ENCODE results near the gene ZBP1.

The ZBP1 gene

GRCh38 chr20:57612436-57612835, 7.8 kb downstream of the ZBP1 start:
- no peaks in the 10 kb centered on the region for H3K36me3 ChIP-seq (ENCODE audit: insufficient read depth, low read length)
- H3K27ac ChIP-seq = no peak overlapping the region
- no peaks in the 10 kb centered on the region for H3K9me3 ChIP-seq (ENCODE audit: low read depth, low read length)
- H3K4me3 ChIP-seq = no peak overlapping the region
- no peak overlapping the region for H3K9ac ChIP-seq (ENCODE audit: insufficient read length)
- TF ChIP-seq EZH2 (IDR thresholded peaks at IDR 0.05) = no peak
- DNase-seq (ENCODE audit: low read depth, low spot score) = no peak

DNA sequence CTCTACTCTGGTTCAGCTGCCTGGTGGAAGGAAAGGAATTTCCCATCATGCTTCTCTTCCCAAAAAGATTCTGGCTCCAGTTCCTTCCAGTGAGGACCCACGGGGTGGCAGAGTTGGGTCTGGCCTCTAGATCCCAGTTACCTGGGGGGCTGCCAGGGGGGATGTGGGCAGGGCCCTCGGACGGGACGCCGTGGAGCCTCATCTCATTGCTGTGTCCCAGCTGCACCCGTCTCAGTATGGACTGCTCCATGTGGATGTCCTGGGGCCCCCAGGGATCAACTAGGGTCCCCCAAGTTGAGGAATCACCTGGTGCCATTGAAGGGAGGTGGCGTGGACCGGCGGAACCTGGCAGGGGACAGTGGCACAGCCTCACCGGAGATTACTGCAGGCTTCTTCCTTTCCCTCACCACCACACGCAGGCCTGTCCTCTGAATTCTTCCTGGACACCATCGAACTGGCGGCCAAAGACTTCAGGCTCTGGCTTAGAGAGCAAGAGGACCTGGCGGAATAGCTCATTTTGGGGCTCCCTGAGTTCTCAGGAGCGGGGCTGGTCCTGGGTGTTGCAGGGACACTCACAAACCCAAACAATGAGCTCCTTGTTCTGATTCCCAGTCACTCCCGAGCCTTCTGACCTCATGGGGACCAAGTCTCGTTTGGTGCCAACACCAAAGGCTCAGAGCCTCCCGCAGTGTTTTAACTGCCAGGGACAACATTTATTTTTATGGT, 8.5 kb downstream of the ZBP1 start:
- no peak overlapping the region for H3K4me3 ChIP-seq
- H3K9ac ChIP-seq (ENCODE audit: insufficient read length) = no peak overlapping the region
- no peaks in the 10 kb centered on the region for H3K9me3 ChIP-seq (ENCODE audit: low read depth, low read length)
- DNase-seq (ENCODE audit: low read depth, low spot score) = no peak
- H3K36me3 ChIP-seq (ENCODE audit: insufficient read depth, low read length) = no peaks in the 10 kb centered on the region
- TF ChIP-seq FOXP2 (optimal IDR thresholded peaks at IDR 0.05; ENCODE audit: control extremely low read depth, extremely low read length, insufficient read depth) = no peak
- no peak for TF ChIP-seq POLR2AphosphoS5 (IDR thresholded peaks at IDR 0.05; ENCODE audit: borderline replicate concordance, low read depth, low read length)
- TF ChIP-seq EZH2 (IDR thresholded peaks at IDR 0.05) = no peak
- H3K27ac ChIP-seq = no peak overlapping the region

DNA sequence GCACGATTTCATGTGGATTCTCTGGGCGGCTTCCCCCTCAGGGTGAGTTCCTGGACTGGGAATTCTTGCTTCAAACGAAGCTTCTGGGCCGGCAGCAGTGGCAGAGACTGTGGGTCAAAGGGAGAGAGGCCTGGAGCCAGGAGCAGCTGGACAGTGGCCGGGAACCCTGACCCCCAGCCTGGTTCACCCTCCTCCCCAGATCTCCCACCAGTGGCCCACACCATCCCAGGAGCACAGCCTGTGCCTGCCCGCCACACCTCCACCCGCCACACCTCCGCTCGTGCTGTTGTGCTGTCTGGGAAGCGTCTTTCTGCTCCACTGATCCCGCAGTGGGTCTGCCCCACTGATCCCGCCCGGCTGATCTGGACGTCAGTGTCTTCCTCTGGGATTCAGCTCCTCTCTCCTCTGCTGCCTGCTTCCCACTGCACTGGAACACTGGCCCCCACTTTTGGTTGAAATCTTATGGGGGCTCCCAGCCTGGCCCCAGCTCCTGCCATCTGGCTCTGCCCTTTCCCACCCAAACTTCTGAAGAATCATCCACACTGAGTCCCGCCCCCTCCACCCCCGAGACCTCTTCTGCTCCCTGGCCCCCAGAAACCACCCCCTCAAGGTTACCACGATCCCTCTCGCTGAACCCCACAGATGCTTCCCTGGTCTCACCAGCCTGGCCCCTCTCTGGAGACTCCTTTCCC, 9.8 kb downstream of the ZBP1 start:
- H3K27ac ChIP-seq = no peak overlapping the region
- no peak overlapping the region for H3K4me3 ChIP-seq
- H3K9me3 ChIP-seq (ENCODE audit: low read depth, low read length) = no peaks in the 10 kb centered on the region
- H3K9ac ChIP-seq (ENCODE audit: insufficient read length) = no peak overlapping the region
- no peak for TF ChIP-seq POLR2AphosphoS5 (IDR thresholded peaks at IDR 0.05; ENCODE audit: borderline replicate concordance, low read depth, low read length)
- H3K36me3 ChIP-seq (ENCODE audit: insufficient read depth, low read length) = no peaks in the 10 kb centered on the region
- no peak for DNase-seq (ENCODE audit: low read depth, low spot score)

- Histone ChIP-seq H3K36me3 (ENCODE audit: insufficient read depth, low read length) (no peaks in the 10 kb centered on the region), H3K27ac (no peak overlapping the region), H3K9ac (ENCODE audit: insufficient read length) (no peak overlapping the region), H3K9me3 (ENCODE audit: low read depth, low read length) (no peaks in the 10 kb centered on the region), H3K4me3 (no peak overlapping the region)
- DNase-seq (ENCODE audit: low read depth, low spot score) = no peak
- TF ChIP-seq POLR2AphosphoS5 (IDR thresholded peaks at IDR 0.05; ENCODE audit: borderline replicate concordance, low read depth, low read length) (no peak), EZH2 (IDR thresholded peaks at IDR 0.05) (no peak), FOXP2 (optimal IDR thresholded peaks at IDR 0.05; ENCODE audit: control extremely low read depth, extremely low read length, insufficient read depth) (no peak)
Measured at GRCh38 chr20:57609842-57610167, 10.4 kb downstream of the ZBP1 start.

- DNase-seq (ENCODE audit: low read depth, low spot score) = no peak
- no peaks in the 10 kb centered on the region for H3K36me3 ChIP-seq (ENCODE audit: insufficient read depth, low read length)
Measured at GRCh38 chr20:57609086-57609841, 11.0 kb downstream of the ZBP1 start.

DNA sequence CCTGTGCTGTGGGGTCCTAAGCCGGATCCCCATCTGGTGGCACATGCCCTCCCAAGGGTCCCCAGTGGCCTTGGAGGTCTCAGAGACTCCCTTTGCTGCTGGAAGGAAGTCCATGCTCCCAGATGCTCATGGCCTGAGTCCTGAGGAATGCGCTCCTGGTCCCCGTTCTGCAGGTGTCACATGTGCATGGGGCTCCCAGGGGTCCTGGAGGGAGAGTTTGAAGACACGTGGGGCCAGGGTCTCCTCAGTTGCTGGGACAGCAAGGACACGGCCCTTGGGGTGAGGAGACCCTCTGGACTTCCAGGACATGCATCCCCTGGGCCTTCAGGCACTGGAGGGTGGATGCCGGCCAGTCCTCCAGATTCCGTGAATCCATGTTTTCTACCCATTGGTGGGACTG, 11.7 kb downstream of the ZBP1 start:
- no peaks in the 10 kb centered on the region for H3K9me3 ChIP-seq (ENCODE audit: low read depth, low read length)
- H3K27ac ChIP-seq = no peak overlapping the region
- TF ChIP-seq FOXP2 (optimal IDR thresholded peaks at IDR 0.05; ENCODE audit: control extremely low read depth, extremely low read length, insufficient read depth) = no peak
- TF ChIP-seq EZH2 (IDR thresholded peaks at IDR 0.05) = no peak
- no peak for TF ChIP-seq POLR2AphosphoS5 (IDR thresholded peaks at IDR 0.05; ENCODE audit: borderline replicate concordance, low read depth, low read length)

More at GRCh38 chr20:57609086-57609841, 11.0 kb downstream of the ZBP1 start:
- no peak overlapping the region for H3K4me3 ChIP-seq
- TF ChIP-seq EZH2 (IDR thresholded peaks at IDR 0.05) = no peak
- no peak for TF ChIP-seq FOXP2 (optimal IDR thresholded peaks at IDR 0.05; ENCODE audit: control extremely low read depth, extremely low read length, insufficient read depth)
- TF ChIP-seq POLR2AphosphoS5 (IDR thresholded peaks at IDR 0.05; ENCODE audit: borderline replicate concordance, low read depth, low read length) = no peak
- no peak overlapping the region for H3K27ac ChIP-seq
- no peak overlapping the region for H3K9ac ChIP-seq (ENCODE audit: insufficient read length)
- no peaks in the 10 kb centered on the region for H3K9me3 ChIP-seq (ENCODE audit: low read depth, low read length)

DNA sequence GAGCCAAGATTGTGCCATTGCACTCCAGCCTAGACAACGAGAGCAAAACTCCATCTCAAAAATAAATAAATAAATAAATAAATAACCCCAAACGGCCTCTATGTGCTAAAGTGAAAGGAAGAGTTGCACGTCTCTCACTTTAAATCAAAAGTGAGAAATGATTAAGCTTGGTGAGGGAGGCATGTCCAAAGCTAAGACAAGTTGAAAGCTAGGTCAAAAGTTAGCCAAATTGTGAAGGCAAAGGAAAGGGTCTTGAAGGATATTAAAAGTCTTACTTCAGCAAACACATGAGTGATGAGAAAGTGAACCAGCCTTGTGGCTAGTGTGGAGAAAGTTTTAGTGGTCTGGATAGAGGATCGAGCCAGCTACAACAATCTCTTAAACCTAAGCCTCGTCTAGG, 14.3 kb downstream of the ZBP1 start:
- Histone ChIP-seq H3K36me3 (ENCODE audit: insufficient read depth, low read length) (no peaks in the 10 kb centered on the region), H3K27ac (no peak overlapping the region)
- TF ChIP-seq FOXP2 (optimal IDR thresholded peaks at IDR 0.05; ENCODE audit: control extremely low read depth, extremely low read length, insufficient read depth) = no peak
- TF ChIP-seq POLR2AphosphoS5 (IDR thresholded peaks at IDR 0.05; ENCODE audit: borderline replicate concordance, low read depth, low read length) = no peak
- TF ChIP-seq EZH2 (IDR thresholded peaks at IDR 0.05) = no peak

More for the DNA sequence above, 11.7 kb downstream of the ZBP1 start:
- Histone ChIP-seq H3K36me3 (ENCODE audit: insufficient read depth, low read length) (no peaks in the 10 kb centered on the region), H3K4me3 (no peak overlapping the region), H3K9ac (ENCODE audit: insufficient read length) (no peak overlapping the region)
- no peak for DNase-seq (ENCODE audit: low read depth, low spot score)

DNA sequence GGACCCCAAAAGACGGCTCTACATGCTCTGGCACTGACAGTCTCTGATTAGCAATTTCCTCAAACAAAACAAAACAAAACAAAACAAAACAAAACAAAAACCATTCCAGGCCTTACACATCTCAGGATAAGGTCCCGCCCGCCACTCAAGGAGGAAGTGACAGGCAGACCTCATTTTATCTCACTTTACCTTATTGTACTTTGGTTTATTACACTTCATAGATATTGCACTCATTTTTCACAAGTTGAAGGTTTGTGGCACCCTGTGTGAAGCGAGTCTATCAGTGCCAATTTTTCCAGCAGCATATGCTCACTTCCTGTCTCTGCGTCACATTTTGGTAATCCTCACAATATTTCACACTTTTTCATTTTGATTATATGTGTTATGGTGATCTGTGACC, 15.2 kb downstream of the ZBP1 start:
- H3K9ac ChIP-seq (ENCODE audit: insufficient read length) = no peak overlapping the region
- no peak for DNase-seq (ENCODE audit: low read depth, low spot score)
- H3K27ac ChIP-seq = no peak overlapping the region

More for the DNA sequence above, 14.3 kb downstream of the ZBP1 start:
- Histone ChIP-seq H3K4me3 (no peak overlapping the region), H3K9ac (ENCODE audit: insufficient read length) (no peak overlapping the region), H3K9me3 (ENCODE audit: low read depth, low read length) (no peaks in the 10 kb centered on the region)
- no peak for DNase-seq (ENCODE audit: low read depth, low spot score)

More for the DNA sequence above, 15.2 kb downstream of the ZBP1 start:
- TF ChIP-seq EZH2 (IDR thresholded peaks at IDR 0.05) = no peak
- no peaks in the 10 kb centered on the region for H3K36me3 ChIP-seq (ENCODE audit: insufficient read depth, low read length)
- H3K9me3 ChIP-seq (ENCODE audit: low read depth, low read length) = no peaks in the 10 kb centered on the region
- no peak overlapping the region for H3K4me3 ChIP-seq

All from SK-N-MC (cell line).